Endothelial cell (in vitro differentiated cells): ENCODE results near the gene TSSK6. TPM values are rescaled to one million over a fixed set of nuclear protein-coding genes. Genes with fewer than 3 reads are reported as not detected.

Experiments
- DNase-seq: peaks from one replicate; pipeline ENCODE4 v3.0.0; 2021; ENCODE audit warnings: low spot score
- H3K27ac Mint-ChIP-seq: one replicate; pipeline ENCODE4 v1.8.0; 2021; ENCODE audit warnings: mixed read lengths, inconsistent platforms; ENCODE audit not compliant: unreplicated experiment
- H3K27me3 Mint-ChIP-seq: one replicate; pipeline ENCODE4 v1.8.0; 2021; ENCODE audit warnings: mild to moderate bottlenecking, moderate library complexity, mixed read lengths, inconsistent platforms; ENCODE audit not compliant: unreplicated experiment
- H3K36me3 Mint-ChIP-seq: one replicate; pipeline ENCODE4 v1.8.0; 2021; ENCODE audit warnings: mild to moderate bottlenecking, low read depth, mixed read lengths, inconsistent platforms; ENCODE audit not compliant: unreplicated experiment
- H3K4me1 Mint-ChIP-seq: one replicate; pipeline ENCODE4 v1.8.0; 2021; ENCODE audit warnings: mild to moderate bottlenecking, mixed read lengths, inconsistent platforms; ENCODE audit not compliant: unreplicated experiment
- H3K4me3 Mint-ChIP-seq: one replicate; pipeline ENCODE4 v1.8.0; 2021; ENCODE audit warnings: mild to moderate bottlenecking, mixed read lengths, inconsistent platforms; ENCODE audit not compliant: unreplicated experiment
- H3K9me3 Mint-ChIP-seq: one replicate; pipeline ENCODE4 v1.8.0; 2021; ENCODE audit warnings: mixed read lengths, inconsistent platforms; ENCODE audit not compliant: unreplicated experiment
- total RNA-seq: library from RNA; stranded (reverse); fragmentation: NEBNext Ultra II Directional; extraction: Animal tissue kit (Norgen Biotek cat#: 25700); gene quantifications from one replicate; pipeline ENCODE4 v1.2.1, GENCODE V29; 2021; ENCODE audit not compliant: unreplicated experiment
- TF ChIP-seq, protein P1 (sequence below): fragments of 200-600 bp; sonication (generic); IDR thresholded peaks from one replicate; pipeline ENCODE4 v1.5.0; 2021; ENCODE audit warnings: antibody characterized with exemption; ENCODE audit not compliant: unreplicated experiment

Gene TSSK6
- total RNA-seq, 1 donor from 2014 or later, result 2.7 TPM

DNA sequence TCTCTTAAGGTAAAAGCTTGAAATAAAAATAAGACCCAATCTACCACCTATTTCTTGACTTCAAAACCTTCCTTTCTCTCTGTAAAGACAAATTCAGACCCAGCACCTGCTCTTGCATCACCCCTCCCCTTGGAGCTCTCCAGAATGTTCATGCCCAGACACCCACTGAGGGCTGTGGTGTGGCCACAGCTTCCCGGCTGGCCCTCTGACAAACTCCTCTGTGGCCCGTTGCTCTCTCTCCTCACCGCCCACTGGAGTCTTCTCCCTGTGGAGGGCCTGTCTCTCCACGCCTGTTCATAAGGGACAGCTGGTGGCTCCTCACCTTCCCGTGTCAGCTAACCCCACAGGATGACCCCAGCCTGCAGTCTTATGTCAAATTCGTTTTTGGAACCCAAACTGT, 49.1 kb downstream of the TSSK6 start:
- Mint-ChIP-seq H3K4me1 (peaks cover 44% of the 10 kb centered on the region), H3K4me3 (peak overlapping the region; percentile 71), H3K36me3 (peaks cover 42% of the 10 kb centered on the region), H3K9me3 (peaks cover 12% of the 10 kb centered on the region), H3K27ac (peak overlapping the region; percentile 76), H3K27me3 (peaks cover 24% of the 10 kb centered on the region)
- TF ChIP-seq, protein P1, sequence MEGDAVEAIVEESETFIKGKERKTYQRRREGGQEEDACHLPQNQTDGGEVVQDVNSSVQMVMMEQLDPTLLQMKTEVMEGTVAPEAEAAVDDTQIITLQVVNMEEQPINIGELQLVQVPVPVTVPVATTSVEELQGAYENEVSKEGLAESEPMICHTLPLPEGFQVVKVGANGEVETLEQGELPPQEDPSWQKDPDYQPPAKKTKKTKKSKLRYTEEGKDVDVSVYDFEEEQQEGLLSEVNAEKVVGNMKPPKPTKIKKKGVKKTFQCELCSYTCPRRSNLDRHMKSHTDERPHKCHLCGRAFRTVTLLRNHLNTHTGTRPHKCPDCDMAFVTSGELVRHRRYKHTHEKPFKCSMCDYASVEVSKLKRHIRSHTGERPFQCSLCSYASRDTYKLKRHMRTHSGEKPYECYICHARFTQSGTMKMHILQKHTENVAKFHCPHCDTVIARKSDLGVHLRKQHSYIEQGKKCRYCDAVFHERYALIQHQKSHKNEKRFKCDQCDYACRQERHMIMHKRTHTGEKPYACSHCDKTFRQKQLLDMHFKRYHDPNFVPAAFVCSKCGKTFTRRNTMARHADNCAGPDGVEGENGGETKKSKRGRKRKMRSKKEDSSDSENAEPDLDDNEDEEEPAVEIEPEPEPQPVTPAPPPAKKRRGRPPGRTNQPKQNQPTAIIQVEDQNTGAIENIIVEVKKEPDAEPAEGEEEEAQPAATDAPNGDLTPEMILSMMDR, result no peak
- DNase-seq, result no peak

DNA sequence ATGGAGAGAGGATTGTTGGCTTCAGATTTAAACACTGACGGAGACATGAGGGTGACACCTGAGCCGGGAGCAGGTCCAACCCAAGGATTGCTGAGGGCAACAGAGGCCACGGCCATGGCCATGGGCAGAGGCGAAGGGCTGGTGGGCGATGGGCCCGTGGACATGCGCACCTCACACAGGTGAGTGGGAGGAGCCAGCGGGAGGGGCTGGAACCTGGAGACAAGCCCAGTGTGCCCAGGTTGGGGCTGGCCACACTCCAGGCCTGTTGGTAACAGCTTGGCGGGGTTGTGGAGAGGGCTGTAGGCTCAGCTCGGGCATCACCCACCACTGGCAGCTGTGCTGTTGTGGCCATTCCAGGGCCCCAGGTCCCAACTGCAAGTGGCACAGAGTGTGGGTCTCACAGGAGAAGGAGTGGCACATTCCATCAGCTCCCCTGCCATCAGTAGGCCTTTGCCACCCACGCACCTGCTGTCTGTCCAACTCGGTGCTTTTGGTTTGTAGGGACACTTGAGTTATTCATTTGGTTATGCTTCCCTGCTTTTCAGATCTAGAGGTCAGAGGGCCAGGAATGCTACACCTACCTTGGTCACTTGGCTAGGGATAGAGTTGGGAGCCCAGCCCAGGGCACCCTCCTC, 49.8 kb downstream of the TSSK6 start:
- TF ChIP-seq, protein P1, result no peak
- peaks cover 25% of the 10 kb centered on the region for H3K27me3 Mint-ChIP-seq
- peaks cover 12% of the 10 kb centered on the region for H3K9me3 Mint-ChIP-seq
- peak overlapping the region; percentile 85 for H3K27ac Mint-ChIP-seq
- DNase-seq, result no peak
- peak overlapping the region; percentile 83 for H3K4me3 Mint-ChIP-seq
- peaks cover 47% of the 10 kb centered on the region for H3K4me1 Mint-ChIP-seq
- peaks cover 40% of the 10 kb centered on the region for H3K36me3 Mint-ChIP-seq

DNA sequence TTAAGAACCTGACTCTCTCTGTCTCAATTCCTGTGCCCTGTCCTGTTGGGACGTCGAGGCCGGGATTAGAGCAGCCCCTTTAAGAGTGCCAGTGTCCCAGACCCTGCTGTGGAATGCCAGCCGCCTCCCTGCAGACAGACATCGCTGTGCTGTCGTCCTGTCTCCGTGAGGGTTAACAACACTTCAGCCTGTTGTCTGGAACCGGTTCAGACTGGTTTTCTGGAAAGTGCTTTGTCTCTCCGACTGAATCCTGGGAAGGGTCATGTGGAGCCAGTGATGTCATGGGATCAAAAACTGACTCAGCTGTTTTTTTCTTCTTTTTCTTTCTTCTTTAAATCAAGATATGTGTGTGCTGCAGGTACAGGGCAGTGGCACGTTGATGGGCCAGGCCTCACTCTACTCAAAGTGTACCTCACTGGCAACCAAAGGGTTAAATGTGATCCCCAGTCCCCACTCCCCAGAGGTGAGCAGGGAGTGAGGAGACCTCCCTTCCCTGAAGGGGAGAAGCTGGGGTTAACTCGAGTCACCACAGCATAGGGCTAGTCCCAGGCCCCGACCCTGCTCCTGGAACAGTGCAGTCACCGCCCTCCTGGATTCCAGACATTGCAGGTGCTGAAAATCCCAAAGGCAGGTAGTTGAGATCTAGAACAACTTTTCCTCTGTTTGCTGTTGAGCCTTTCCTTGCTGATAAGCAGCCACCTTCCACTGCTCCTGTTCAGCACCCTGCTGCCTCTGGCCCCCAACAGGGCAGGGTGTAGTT, 50.8 kb downstream of the TSSK6 start:
- peaks cover 37% of the 10 kb centered on the region for H3K36me3 Mint-ChIP-seq
- H3K4me1 Mint-ChIP-seq, result peaks cover 52% of the 10 kb centered on the region
- TF ChIP-seq, protein P1, result no peak
- peaks cover 12% of the 10 kb centered on the region for H3K9me3 Mint-ChIP-seq
- H3K4me3 Mint-ChIP-seq, result no peak overlapping the region
- peaks cover 23% of the 10 kb centered on the region for H3K27me3 Mint-ChIP-seq
- peak overlapping the region; percentile 88 for H3K27ac Mint-ChIP-seq
- DNase-seq, result no peak

Other genes starting within 250 kb of the TSSK6 start
- 1.4 TPM for gene TM6SF2, start 242.2 kb downstream of the TSSK6 start, total RNA-seq
- gene SUGP1, start 195.0 kb downstream of the TSSK6 start, total RNA-seq, result 73.2 TPM
- gene MAU2, start 194.7 kb downstream of the TSSK6 start, total RNA-seq, result 49.3 TPM
- gene GATAD2A, start 109.9 kb downstream of the TSSK6 start, total RNA-seq, result 150 TPM
- gene NDUFA13, start 677 bp upstream of the TSSK6 start, total RNA-seq, result 278 TPM
- 5.2 TPM for gene YJEFN3, start 13.4 kb upstream of the TSSK6 start, total RNA-seq
- 0.23 TPM for gene CILP2, start 22.7 kb upstream of the TSSK6 start, total RNA-seq
- gene PBX4, start 103.1 kb upstream of the TSSK6 start, total RNA-seq, result 0.82 TPM
- gene LPAR2, start 112.7 kb upstream of the TSSK6 start, total RNA-seq, result 35.5 TPM
- gene GMIP, start 128.1 kb upstream of the TSSK6 start, total RNA-seq, result 18.5 TPM
- 56.7 TPM for gene ATP13A1, start 148.1 kb upstream of the TSSK6 start, total RNA-seq
- gene ZNF101, start 153.3 kb upstream of the TSSK6 start, total RNA-seq, result 29.5 TPM
- 6.8 TPM for gene ZNF14, start 217.6 kb upstream of the TSSK6 start, total RNA-seq